DND-41 (cell line): Measurements from ENCODE around the gene TOMT.
A peak's percentile ranks its signal among the peaks of the same experiment; 100 is the strongest.

Experiments used
- ATAC-seq: fragments of 200-7000 bp; cut with Tn5 transposase; 3 replicates; pipeline ENCODE4 v1.9.1; 2021; ENCODE audit warnings: low read depth; ENCODE audit not compliant: insufficient read depth
- DNase-seq: peaks from one replicate; pipeline ENCODE4 v3.0.0-alpha.2; 2020
- H2AFZ ChIP-seq: 2 replicates; pipeline ENCODE4 v1.6.0; 2012; ENCODE audit warnings: low read depth, low read length
- H3K27ac ChIP-seq: 2 replicates; pipeline ENCODE4 v1.5.1; 2012; ENCODE audit warnings: low read length, inconsistent platforms
- H3K27me3 ChIP-seq: fragments of 200-600 bp; sonication (generic); 2 replicates; pipeline ENCODE4 v1.6.0; 2012; ENCODE audit warnings: low read length, mild to moderate bottlenecking, inconsistent platforms; ENCODE audit not compliant: insufficient read depth, poor library complexity
- H3K36me3 ChIP-seq: 2 replicates; pipeline ENCODE4 v1.5.1; 2012; ENCODE audit warnings: low read length, inconsistent platforms; ENCODE audit not compliant: insufficient read depth
- H3K4me1 ChIP-seq: 2 replicates; pipeline ENCODE4 v1.5.1; 2012; ENCODE audit warnings: mild to moderate bottlenecking, low read length; ENCODE audit not compliant: insufficient read depth
- H3K4me2 ChIP-seq: 2 replicates; pipeline ENCODE4 v1.6.0; 2012; ENCODE audit warnings: mild to moderate bottlenecking, moderate library complexity, low read length, inconsistent platforms; ENCODE audit not compliant: insufficient read depth
- H3K4me3 ChIP-seq, 2 experiments: fragments of 200-600 bp in 1 of 2; shearing (Covaris generic) in 1 of 2; 2 replicates each; pipeline ENCODE4 v1.5.1; 2012 to 2016; ENCODE audit warnings: inconsistent platforms in 2 of 2, low read length in 2 of 2, mild to moderate bottlenecking in 2 of 2, low read depth in 1 of 2, moderate library complexity in 1 of 2
- H3K79me2 ChIP-seq: 2 replicates; pipeline ENCODE4 v1.6.0; 2012; ENCODE audit warnings: low read length, inconsistent platforms; ENCODE audit not compliant: insufficient read depth
- H3K9ac ChIP-seq: 2 replicates; pipeline ENCODE4 v1.6.0; 2012; ENCODE audit warnings: low read depth, mild to moderate bottlenecking, inconsistent platforms, low read length, moderate library complexity
- H3K9me3 ChIP-seq: 2 replicates; pipeline ENCODE4 v1.5.1; 2012; ENCODE audit warnings: low read length, moderate library complexity, mild to moderate bottlenecking, inconsistent platforms; ENCODE audit not compliant: insufficient read depth, severe bottlenecking
- H4K20me1 ChIP-seq: 2 replicates; pipeline ENCODE4 v1.6.0; 2012; ENCODE audit warnings: low read length; ENCODE audit not compliant: insufficient read depth
- EZH2 ChIP-seq: IDR thresholded peaks from 3 replicates; pipeline ENCODE4 v1.6.1; 2012; ENCODE audit warnings: borderline replicate concordance, low read depth, mild to moderate bottlenecking, moderate library complexity, low read length, inconsistent platforms; ENCODE audit not compliant: severe bottlenecking
- TF ChIP-seq, protein P1 (sequence below): IDR thresholded peaks from 2 replicates; pipeline ENCODE4 v1.5.1; 2012; ENCODE audit warnings: borderline replicate concordance, low read length, moderate library complexity, mild to moderate bottlenecking; ENCODE audit not compliant: poor library complexity, severe bottlenecking; ENCODE audit errors: extremely low read depth

TOMT gene

DNA sequence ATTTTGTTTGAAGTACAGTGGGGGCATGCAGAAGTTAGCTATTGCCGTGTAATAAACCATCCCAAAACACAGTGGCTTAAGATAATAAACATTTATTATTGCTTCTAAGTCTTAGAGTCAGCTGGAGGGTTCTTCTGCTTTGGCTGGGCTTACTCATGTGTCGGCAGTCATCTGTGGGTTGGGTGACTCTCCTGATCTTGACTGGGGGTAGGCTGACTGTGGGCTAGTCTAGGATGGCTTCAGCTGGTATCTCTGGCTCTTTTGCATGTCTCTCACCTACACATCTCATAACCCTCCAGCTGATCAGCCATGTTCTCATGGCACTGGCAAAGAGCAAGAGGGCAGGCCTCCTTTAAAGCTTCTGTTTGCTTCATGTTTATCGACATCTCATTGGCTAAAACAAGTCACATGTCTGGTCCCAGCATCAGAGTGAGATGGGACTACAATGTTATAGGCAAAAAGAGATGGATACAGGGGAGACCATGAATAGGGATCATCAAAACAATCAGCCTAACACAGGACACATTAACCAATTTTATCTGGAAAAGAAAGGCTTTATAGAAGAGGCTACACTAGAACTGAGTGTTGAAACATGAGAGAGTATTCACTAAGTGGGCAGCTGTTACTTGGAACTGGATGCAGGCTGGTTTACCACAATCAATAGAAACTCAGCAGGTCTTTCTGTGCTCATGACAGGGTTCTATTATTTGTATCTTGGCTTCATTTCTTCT, 19.9 kb upstream of the TOMT start:
- Histone ChIP-seq H3K4me3 (no peak overlapping the region), H4K20me1 (no peaks in the 10 kb centered on the region), H2AFZ (no peak overlapping the region), H3K27ac (no peak overlapping the region), H3K9me3 (no peaks in the 10 kb centered on the region), H3K79me2 (no peaks in the 10 kb centered on the region), H3K27me3 (no peaks in the 10 kb centered on the region), H3K9ac (no peak overlapping the region), H3K4me2 (no peak overlapping the region), H3K4me1 (peaks cover 13% of the 10 kb centered on the region), H3K36me3 (peaks cover 35% of the 10 kb centered on the region)
- no peak for TF ChIP-seq EZH2
- TF ChIP-seq, protein P1, sequence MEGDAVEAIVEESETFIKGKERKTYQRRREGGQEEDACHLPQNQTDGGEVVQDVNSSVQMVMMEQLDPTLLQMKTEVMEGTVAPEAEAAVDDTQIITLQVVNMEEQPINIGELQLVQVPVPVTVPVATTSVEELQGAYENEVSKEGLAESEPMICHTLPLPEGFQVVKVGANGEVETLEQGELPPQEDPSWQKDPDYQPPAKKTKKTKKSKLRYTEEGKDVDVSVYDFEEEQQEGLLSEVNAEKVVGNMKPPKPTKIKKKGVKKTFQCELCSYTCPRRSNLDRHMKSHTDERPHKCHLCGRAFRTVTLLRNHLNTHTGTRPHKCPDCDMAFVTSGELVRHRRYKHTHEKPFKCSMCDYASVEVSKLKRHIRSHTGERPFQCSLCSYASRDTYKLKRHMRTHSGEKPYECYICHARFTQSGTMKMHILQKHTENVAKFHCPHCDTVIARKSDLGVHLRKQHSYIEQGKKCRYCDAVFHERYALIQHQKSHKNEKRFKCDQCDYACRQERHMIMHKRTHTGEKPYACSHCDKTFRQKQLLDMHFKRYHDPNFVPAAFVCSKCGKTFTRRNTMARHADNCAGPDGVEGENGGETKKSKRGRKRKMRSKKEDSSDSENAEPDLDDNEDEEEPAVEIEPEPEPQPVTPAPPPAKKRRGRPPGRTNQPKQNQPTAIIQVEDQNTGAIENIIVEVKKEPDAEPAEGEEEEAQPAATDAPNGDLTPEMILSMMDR: no peak
- ATAC-seq (no peak), DNase-seq (no peak)

DNA sequence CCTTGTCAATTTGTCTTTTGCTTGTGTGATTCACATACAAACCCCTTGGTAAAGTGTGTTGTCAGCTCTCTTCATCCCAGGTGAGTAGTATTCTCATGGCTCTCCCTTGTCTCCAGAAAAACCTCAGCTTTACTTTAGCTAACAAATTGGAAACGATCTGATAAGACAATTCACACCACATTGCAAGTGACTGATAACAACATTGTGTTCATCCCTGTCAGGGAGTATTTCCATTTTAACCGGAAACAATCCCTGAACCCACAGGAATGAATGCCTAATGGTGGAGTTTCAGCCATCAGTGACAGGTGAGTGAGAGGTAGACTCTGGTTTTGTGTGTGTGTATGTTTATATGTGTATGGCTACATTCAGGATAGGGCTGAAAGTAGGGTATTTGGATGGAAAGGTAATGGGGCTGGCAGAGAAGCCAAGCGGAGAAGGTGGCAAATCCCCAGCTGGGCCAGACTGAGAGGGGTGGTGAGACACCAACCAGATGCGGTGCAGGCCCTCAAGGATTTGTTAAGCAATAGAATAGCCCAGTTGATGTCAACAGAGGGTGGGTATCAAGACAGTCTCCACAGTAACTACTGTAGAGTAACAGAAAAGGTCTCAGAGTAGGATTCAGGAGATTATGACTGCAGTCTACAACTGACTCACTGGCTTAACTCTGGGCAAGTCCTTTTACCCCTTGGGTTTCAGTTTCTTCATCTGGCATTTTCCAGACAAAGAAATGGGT, 17.5 kb upstream of the TOMT start:
- no peak for TF ChIP-seq EZH2
- TF ChIP-seq, protein P1: no peak
- Histone ChIP-seq H3K4me1 (no peaks in the 10 kb centered on the region), H3K36me3 (peaks cover 39% of the 10 kb centered on the region), H3K4me3 (no peak overlapping the region), H3K4me2 (no peak overlapping the region), H2AFZ (no peak overlapping the region), H3K9ac (no peak overlapping the region), H3K27ac (no peak overlapping the region), H3K79me2 (no peaks in the 10 kb centered on the region), H3K9me3 (no peaks in the 10 kb centered on the region), H3K27me3 (no peaks in the 10 kb centered on the region), H4K20me1 (no peaks in the 10 kb centered on the region)
- DNase-seq: no peak
- no peak for ATAC-seq

- Histone ChIP-seq H3K9ac (no peak overlapping the region), H3K4me2 (no peak overlapping the region), H3K27ac (no peak overlapping the region), H4K20me1 (no peaks in the 10 kb centered on the region), H3K4me3 (no peak overlapping the region), H2AFZ (no peak overlapping the region), H3K79me2 (no peaks in the 10 kb centered on the region), H3K9me3 (no peaks in the 10 kb centered on the region), H3K36me3 (peaks cover 50% of the 10 kb centered on the region), H3K27me3 (no peaks in the 10 kb centered on the region), H3K4me1 (no peaks in the 10 kb centered on the region)
- peak; percentile 97 for ATAC-seq
- TF ChIP-seq, protein P1: peak; percentile 92
- no peak for TF ChIP-seq EZH2
- peak; percentile 72 for DNase-seq
Observed at GRCh38 chr11:72091292-72091691, 14.4 kb upstream of the TOMT start.
